ENCODE measurements around the gene MAP3K19.
A peak's percentile ranks its signal among the peaks of the same experiment; 100 is the strongest.
"Not testable (repeated sequence)": the region's sequence is repeated elsewhere in the genome, so short reads cannot be mapped to it uniquely, and the experiment has no call there.

Gene MAP3K19

DNA sequence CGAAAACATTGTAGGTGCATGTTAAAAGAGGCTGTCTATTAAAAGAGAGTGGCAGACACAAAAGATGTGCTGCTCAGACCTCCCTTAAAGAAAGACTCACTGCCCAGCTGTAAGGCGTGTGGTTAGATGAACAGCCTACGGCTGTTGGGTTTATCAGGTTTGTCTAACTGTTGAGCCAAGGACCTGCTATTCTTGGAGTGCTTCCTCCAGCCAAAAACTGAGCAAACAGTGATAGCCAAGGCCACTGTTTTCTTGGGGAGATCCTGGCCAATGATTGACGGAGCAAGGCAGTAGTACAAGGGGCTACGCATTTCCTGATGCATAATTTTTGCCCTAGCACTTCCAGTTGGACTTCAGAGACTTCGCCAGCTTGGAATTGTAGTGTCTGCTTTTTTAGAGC is 3.4 kb upstream of the MAP3K19 start:
- no peak for DNase-seq (ENCODE audit: low read depth)
- H3K4me3 ChIP-seq (ENCODE audit: low read length), result no peak overlapping the region

DNA sequence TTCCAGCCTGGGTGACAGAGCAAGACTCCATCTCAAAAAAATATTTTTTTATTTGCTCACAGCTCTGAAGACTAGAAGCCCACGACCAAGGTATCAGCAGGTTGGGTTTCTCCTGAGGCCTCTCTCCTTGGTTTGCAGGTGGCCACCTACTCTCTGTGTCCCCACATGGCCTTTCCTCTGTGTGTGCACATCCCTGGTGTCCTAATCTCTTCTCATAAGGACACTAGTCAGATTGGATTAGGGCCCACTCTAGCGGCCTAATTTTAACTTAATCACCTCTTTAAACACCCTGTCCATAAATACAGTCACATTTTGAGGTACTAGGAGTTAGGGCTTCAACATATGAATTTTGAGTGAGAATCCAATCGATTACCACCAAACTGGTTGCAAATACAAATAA is 2.9 kb upstream of the MAP3K19 start:
- no peak overlapping the region for H3K4me3 ChIP-seq (ENCODE audit: low read length)
- DNase-seq (ENCODE audit: low read depth), result no peak
- TF ChIP-seq, protein P1, sequence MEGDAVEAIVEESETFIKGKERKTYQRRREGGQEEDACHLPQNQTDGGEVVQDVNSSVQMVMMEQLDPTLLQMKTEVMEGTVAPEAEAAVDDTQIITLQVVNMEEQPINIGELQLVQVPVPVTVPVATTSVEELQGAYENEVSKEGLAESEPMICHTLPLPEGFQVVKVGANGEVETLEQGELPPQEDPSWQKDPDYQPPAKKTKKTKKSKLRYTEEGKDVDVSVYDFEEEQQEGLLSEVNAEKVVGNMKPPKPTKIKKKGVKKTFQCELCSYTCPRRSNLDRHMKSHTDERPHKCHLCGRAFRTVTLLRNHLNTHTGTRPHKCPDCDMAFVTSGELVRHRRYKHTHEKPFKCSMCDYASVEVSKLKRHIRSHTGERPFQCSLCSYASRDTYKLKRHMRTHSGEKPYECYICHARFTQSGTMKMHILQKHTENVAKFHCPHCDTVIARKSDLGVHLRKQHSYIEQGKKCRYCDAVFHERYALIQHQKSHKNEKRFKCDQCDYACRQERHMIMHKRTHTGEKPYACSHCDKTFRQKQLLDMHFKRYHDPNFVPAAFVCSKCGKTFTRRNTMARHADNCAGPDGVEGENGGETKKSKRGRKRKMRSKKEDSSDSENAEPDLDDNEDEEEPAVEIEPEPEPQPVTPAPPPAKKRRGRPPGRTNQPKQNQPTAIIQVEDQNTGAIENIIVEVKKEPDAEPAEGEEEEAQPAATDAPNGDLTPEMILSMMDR (conservative IDR thresholded peaks at IDR 0.05; ENCODE audit: low read length), result no peak

More for the DNA sequence above, 3.4 kb upstream of the MAP3K19 start:
- TF ChIP-seq, protein P1 (conservative IDR thresholded peaks at IDR 0.05; ENCODE audit: low read length), result no peak

DNA sequence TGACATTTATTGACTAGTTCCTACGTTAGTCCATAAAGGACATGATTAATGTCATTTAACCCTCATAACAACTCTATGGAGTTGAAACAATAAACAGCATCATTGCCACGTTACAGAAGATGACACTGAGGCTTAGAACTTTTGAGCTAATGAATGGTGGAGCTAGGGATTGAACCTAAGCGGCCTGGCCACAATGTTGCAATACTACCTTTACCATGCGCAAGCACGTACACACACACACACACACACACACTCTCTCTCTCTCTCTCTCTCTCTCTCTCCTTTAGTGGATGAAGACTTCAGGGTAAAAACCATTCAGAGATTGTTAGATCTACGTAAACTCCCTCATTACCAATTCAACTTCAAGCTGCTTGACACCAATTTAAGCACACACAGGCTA is 875 bp upstream of the MAP3K19 start:
- TF ChIP-seq, protein P1 (conservative IDR thresholded peaks at IDR 0.05; ENCODE audit: low read length), result no peak
- no peak overlapping the region for H3K4me3 ChIP-seq (ENCODE audit: low read length)
- DNase-seq (ENCODE audit: low read depth), result no peak

DNA sequence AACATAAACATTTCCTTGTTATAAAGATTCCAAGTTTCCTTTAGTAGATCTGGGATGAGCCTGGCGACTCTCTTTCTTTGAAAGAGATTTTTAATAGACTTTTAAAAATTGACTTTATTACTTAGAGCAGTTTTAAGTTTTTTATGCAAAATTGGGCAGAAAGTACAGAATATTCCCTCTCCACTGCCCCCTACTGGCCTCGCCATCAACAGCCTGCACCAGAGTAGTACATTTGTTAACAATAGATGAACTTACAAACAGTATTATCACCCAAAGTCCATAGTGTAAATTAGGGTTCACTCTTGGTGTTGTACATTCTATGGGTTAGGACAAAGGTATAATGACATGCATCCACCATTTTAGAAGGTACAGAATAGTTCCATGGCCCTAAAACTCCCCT is 3.9 kb downstream of the MAP3K19 start:
- no peak for DNase-seq (ENCODE audit: low read depth)
- TF ChIP-seq, protein P1 (conservative IDR thresholded peaks at IDR 0.05; ENCODE audit: low read length), result peak; percentile 47
- H3K4me3 ChIP-seq (ENCODE audit: low read length), result no peak overlapping the region

DNA sequence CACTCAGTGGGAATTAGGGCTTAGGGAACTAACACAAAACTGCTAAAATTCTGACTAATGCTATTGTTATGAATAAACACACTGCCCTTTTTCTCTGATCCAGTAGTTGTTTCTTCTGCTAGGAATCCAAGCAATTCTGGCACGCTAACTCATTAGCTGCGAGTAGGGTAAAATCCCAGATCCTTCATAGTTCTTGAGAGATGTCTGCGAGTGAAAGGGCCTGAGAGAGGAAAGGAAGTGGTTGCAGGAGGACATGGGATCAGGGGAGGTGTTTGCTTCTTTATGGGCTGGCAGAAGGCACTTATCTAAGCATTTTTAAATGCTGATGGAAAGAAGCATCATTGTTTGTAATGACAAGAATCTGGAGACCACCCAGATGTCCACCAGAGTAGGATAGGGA is 9.4 kb downstream of the MAP3K19 start:
- TF ChIP-seq, protein P1 (conservative IDR thresholded peaks at IDR 0.05; ENCODE audit: low read length), result no peak
- peak; percentile 28 for DNase-seq (ENCODE audit: low read depth)
- H3K4me3 ChIP-seq (ENCODE audit: low read length), result no peak overlapping the region

DNA sequence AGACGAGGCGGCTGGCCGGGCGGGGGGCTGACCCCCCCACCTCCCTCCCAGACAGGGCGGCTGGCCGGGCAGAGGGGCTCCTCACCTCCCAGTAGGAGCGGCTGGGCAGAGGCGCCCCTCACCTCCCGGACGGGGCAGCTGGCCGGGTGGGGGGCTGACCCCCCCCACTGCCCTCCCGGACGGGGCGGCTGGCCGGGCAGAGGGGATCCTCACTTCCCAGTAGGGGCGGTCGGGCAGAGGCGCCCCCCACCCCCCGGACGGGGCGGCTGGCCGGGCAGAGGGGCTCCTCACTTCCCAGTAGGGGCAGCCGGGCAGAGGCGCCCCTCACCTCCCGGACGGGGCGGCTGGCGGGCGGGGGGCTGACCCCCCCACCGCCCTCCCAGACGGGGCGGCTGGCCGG is 14.0 kb downstream of the MAP3K19 start:
- not testable (repeated sequence) for DNase-seq (ENCODE audit: low read depth); H3K4me3 ChIP-seq (ENCODE audit: low read length)

DNA sequence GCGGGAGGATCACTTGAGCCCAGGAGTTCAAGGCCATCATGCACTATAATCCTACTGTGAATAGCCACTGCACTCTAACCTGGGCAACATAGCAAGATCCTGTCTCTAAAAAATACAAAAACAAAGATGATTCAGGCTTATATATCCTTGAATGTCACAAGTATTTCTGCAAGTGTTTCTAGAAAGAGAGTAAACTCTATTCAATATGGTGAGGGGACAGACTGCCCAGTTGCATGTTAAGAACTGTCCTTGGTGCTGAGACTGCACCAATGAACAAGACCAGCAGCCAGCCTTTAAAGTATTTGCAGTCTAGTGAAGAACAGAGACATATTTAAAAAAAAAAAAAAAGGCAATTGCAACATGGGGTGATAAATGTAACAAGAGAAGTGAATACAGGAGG is 16.4 kb downstream of the MAP3K19 start:
- TF ChIP-seq, protein P1 (conservative IDR thresholded peaks at IDR 0.05; ENCODE audit: low read length), result no peak
- DNase-seq (ENCODE audit: low read depth), result peak; percentile 40
- H3K4me3 ChIP-seq (ENCODE audit: low read length), result no peak overlapping the region

Data from AG10803 (cell line).